Thyroid gland (tissue), 4 donors: ENCODE data around the gene KCNIP4. TPM values are rescaled to one million over a fixed set of nuclear protein-coding genes. Genes with fewer than 3 reads are reported as not detected.

Experiments
- DNase-seq, 2 donors: peaks; one replicate each; pipeline ENCODE4 v3.0.0-alpha.2; 2019
- H3K27ac ChIP-seq, 3 donors: fragments of 200-600 bp; sonication (generic); 1 replicate in 2 of 3; 2 replicates in 1 of 3; pipeline ENCODE4 v1.5.1; 2016 to 2019; ENCODE audit warnings: mild to moderate bottlenecking in 1 of 3, moderate library complexity in 1 of 3
- H3K27me3 ChIP-seq: fragments of 200-600 bp; sonication (generic); one replicate; pipeline ENCODE4 v1.5.1; 2019
- H3K36me3 ChIP-seq, 2 donors: fragments of 200-600 bp; sonication (generic); one replicate each; pipeline ENCODE4 v1.5.1; 2016 to 2019
- H3K4me1 ChIP-seq, 2 donors: fragments of 200-600 bp; sonication (generic); one replicate each; pipeline ENCODE4 v1.5.1; 2017 to 2019
- H3K4me3 ChIP-seq, 3 donors: fragments of 200-600 bp; sonication (generic); replicated peaks in 1 of 3; 1 replicate in 2 of 3; 2 replicates in 1 of 3; pipeline ENCODE4 v1.5.1; 2016; ENCODE audit warnings: mild to moderate bottlenecking in 1 of 3
- H3K9me3 ChIP-seq: fragments of 200-600 bp; sonication (generic); one replicate; pipeline ENCODE4 v1.5.1; 2017
- CTCF ChIP-seq, 6 experiments: fragments of 200-600 bp in 3 of 6; fragments of 450-650 bp in 3 of 6; sonication (generic) in 3 of 6; IDR thresholded peaks; one replicate each; pipeline ENCODE4 v1.5.1; 2016 to 2019; ENCODE audit warnings: antibody characterized with exemption in 6 of 6, mild to moderate bottlenecking in 2 of 6, inconsistent platforms in 1 of 6, moderate library complexity in 1 of 6
- POLR2A ChIP-seq, 2 donors: fragments of 450-650 bp; IDR thresholded peaks; one replicate each; pipeline ENCODE4 v1.6.1; 2017; ENCODE audit warnings: antibody characterized with exemption in 2 of 2, mild to moderate bottlenecking in 2 of 2, moderate library complexity in 1 of 2
- WGBS, 2 donors: methylation state at CpG; one replicate each; pipeline ENCODE4 v1.1.5; 2017; 5-methylcytosine and 5-hydroxymethylcytosine counted together
- intact Hi-C: fragments of 100-400 bp; cut with DNase I; formaldehyde crosslinking; loops from one replicate; pipeline ENCODE4 v1.15.1; 2023
- total RNA-seq, 4 donors: library from RNA; depleted of rRNA; stranded (reverse); fragments of >200 nt; gene quantifications; one replicate each; pipeline ENCODE4 v1.2.3, GENCODE V29; 2016

Gene KCNIP4
- total RNA-seq, 4 donors from 2014 or later: 2.0 to 6.6 (median 4.4) TPM

- intact Hi-C loops: no loop called here
- TF ChIP-seq POLR2A (IDR thresholded peaks at IDR 0.05): no peak
- TF ChIP-seq CTCF (IDR thresholded peaks at IDR 0.05): no peak
- H3K36me3 ChIP-seq: no peaks in the 10 kb centered on the region
- no peaks in the 10 kb centered on the region for H3K9me3 ChIP-seq
- DNase-seq: no peak
- H3K4me1 ChIP-seq: no peaks in the 10 kb centered on the region
- no peak overlapping the region for H3K4me3 ChIP-seq
- H3K27ac ChIP-seq: no peak overlapping the region
- no peaks in the 10 kb centered on the region for H3K27me3 ChIP-seq
- WGBS, 2 donors: 76 to 83% methylated on average over 5 of the region's 5 CpGs
Observed at GRCh38 chr4:21034728-21035127, 913.8 kb downstream of the KCNIP4 start.

- Histone ChIP-seq H3K4me1 (no peaks in the 10 kb centered on the region), H3K4me3 (no peak overlapping the region), H3K9me3 (no peaks in the 10 kb centered on the region), H3K36me3 (no peaks in the 10 kb centered on the region), H3K27me3 (no peaks in the 10 kb centered on the region), H3K27ac (no peak overlapping the region)
- no peak for TF ChIP-seq CTCF (IDR thresholded peaks at IDR 0.05)
- no peak for DNase-seq
- intact Hi-C loops: no loop called here
- WGBS, 2 donors: 76% methylated on average over 3 of the region's 3 CpGs
Observed at GRCh38 chr4:21032089-21032645, 916.4 kb downstream of the KCNIP4 start.

GRCh38 chr4:21018817-21019216 is 929.8 kb downstream of the KCNIP4 start:
- no peak for DNase-seq
- Histone ChIP-seq H3K4me1 (no peaks in the 10 kb centered on the region), H3K9me3 (no peaks in the 10 kb centered on the region), H3K36me3 (no peaks in the 10 kb centered on the region), H3K27me3 (no peaks in the 10 kb centered on the region), H3K4me3 (no peak overlapping the region), H3K27ac (no peak overlapping the region)
- no peak for TF ChIP-seq CTCF (IDR thresholded peaks at IDR 0.05)
- TF ChIP-seq POLR2A (IDR thresholded peaks at IDR 0.05): no peak
- 82 to 88% methylated on average over 2 of the region's 2 CpGs for WGBS, 2 donors
- intact Hi-C loops: no loop called here

- Histone ChIP-seq H3K4me3 (no peak overlapping the region), H3K9me3 (no peaks in the 10 kb centered on the region), H3K27me3 (no peaks in the 10 kb centered on the region), H3K27ac (no peak overlapping the region), H3K36me3 (no peaks in the 10 kb centered on the region), H3K4me1 (no peaks in the 10 kb centered on the region)
- no peak for DNase-seq
- intact Hi-C loops: no loop called here
- no peak for TF ChIP-seq CTCF (IDR thresholded peaks at IDR 0.05)
- TF ChIP-seq POLR2A (IDR thresholded peaks at IDR 0.05): no peak
- WGBS, 2 donors: 88 to 97% methylated on average over 1 of the region's 1 CpG
Observed at GRCh38 chr4:21013501-21013900, 935.1 kb downstream of the KCNIP4 start.

GRCh38 chr4:21012851-21013331 is 935.7 kb downstream of the KCNIP4 start:
- H3K4me1 ChIP-seq: no peaks in the 10 kb centered on the region
- 65% methylated on average over 3 of the region's 3 CpGs for WGBS, 2 donors
- no peaks in the 10 kb centered on the region for H3K36me3 ChIP-seq
- H3K27ac ChIP-seq: no peak overlapping the region
- no peaks in the 10 kb centered on the region for H3K27me3 ChIP-seq
- TF ChIP-seq CTCF (IDR thresholded peaks at IDR 0.05) (no peak), POLR2A (IDR thresholded peaks at IDR 0.05) (no peak)
- intact Hi-C loops: no loop called here
- H3K4me3 ChIP-seq: no peak overlapping the region
- DNase-seq: no peak
- H3K9me3 ChIP-seq: no peaks in the 10 kb centered on the region
